ENCODE results near the gene NLGN4X. TPM values are rescaled to one million over a fixed set of nuclear protein-coding genes. Genes with fewer than 3 reads are reported as not detected.

The NLGN4X gene
- polyA plus RNA-seq (ENCODE audit: insufficient read length) = 2.5 TPM

DNA sequence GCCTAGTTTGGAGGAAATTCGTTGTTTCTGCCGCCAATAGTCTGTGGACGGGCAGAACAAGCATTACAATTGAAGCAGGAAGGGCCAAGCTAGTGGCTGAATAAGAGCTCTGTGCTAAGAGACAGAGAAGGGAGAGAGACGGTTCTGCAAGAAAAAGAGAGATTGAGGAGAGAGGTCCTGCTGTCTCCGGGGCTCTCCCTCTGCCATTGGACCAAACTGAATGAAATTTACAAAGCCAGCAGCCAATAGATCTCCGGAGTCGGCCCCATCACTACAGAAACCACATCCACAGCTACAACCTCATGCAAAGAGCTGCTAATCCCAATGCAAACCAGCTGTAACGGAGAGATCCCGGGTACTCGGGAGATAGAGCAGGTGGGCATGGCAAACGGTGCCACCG, at the start of gene NLGN4X:
Gene NLGN4X (minus strand): TSS at position 148 of the 400 bp plus-strand sequence. CDS start 77,401 bp downstream, outside the sequence.
- peak; percentile 4 for DNase-seq

DNA sequence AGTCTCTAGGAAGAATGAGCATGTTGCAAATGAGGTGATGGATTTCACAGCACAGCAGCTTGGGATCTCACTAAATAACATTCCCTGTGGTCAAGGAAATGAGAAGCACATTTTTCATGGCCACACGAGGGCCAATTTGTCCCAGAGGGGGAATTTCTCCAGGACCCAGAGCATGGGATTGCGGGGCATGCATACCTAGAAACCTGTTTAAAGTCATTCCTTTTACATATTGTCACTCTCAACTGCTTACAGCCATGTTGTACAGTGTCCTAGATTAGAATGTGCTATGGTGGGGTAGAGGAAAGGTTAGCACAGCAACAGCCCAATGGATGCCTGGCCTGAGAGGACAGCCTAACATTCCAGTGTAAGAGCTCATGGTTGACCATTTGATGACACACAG, 37.4 kb upstream of the NLGN4X start:
- no peak for DNase-seq

DNA sequence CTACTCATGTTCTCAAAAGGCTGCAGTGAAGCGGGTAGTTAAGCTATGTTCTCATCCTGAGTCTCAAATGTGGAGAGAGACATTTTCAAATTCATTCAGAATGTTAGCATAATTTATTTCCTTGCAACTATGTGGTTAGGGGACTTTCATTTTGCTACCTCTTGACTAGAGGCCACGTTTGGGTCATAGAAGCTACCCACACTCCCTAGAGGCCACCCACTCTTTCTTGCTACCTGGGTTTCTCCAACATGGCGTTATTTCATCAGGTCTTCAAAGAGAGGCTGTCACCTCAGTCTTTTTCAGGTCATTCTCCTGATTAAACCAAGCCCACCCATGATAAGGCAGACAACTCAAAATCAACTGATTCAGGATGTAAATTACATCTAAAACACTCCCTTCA, 34.3 kb upstream of the NLGN4X start:
- no peak for DNase-seq

DNA sequence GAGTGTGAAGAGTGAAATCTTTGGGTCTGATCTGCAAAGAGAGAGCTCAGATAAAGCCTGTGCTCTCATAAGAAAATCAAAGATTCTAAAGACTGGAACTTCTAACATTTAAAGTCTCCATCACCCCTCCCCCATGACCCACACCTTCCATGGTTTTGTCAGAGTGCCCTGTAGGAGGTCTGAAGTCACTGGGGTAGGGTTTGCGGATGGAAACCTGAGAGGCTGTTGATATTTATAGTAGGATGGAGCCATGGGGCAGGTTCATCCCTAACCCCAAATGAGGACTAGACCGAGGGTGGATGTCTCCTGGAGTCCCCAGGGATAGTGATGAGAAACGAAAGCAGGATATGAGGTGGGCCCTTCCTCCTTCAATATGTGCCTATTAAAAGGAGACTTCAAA, 28.4 kb upstream of the NLGN4X start:
- no peak for DNase-seq

DNA sequence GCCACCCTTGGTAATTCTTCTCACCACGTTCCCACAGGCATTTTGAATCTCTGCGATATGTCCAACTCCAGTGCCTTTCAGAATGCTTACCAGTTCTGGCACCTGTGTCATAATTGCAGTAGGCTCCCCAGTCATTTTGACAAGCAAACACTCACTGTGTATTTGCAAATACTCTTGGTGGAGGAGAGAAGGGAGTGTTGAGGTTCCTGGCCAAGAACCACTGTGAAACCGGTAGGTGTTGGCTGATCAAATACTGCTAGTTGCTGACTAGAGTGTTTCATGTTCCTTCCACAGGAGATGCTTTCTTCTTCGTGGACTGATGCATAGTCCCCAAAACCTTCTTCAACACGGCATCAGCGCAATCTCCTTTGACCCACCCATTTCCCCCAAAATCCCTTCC, 16.0 kb upstream of the NLGN4X start:
- no peak for DNase-seq

DNA sequence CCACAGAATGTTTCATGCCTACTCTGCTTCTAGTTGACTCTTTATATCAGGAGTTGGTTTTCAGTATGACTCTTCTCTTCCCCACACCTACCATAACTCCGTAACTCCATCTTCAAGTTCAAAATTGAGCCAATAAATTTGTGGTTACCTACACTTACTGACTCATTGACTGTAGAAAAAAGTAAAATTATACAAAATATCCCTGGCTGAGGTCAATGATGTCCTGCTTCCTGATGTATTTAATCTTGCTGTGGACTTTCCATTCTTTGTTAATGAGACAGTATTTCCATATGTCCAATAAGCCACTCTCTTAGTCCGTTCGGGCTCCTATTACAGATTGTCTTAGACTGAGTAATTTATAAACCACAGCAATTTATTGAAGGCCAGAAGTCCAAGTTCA, 9.9 kb upstream of the NLGN4X start:
- no peak for DNase-seq

DNA sequence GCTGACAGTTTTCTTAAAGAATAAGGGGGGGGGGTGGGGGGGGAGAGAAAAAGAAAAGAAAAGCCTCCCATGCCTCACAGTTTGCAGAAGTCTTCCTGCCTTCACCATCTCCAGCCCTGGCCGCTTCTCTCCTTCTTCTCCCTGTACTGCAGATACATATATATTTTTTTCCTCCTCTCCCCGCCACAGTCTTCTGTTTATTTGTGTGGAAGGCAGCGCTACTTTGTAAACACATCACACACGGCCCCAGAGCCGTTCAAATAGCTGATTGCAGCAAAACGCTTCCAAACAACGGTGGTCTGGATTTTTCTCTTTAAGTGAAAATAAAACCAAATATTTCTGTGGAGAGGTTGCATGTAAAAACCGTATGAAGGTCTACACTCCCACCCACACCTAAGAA, 732 bp downstream of the NLGN4X start:
- DNase-seq = no peak

DNA sequence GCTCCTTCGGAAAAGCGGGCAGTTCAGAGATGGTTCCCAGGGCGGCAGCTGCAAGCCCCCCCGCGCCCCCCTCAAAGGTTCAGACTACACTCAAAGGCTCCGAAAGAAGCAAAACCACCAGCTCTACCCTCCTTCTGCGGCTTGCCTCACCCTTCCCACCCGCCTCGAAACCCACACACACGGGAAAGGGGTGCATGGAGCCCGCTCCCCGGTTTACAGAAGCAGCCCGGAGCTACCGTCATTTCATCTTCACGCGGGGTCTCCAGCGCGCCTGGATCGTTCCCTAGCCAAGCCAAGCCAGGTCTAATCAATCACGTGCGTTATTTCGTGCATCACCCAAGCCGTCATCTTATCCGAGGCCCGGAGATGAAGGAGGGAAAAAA, 1.2 kb downstream of the NLGN4X start:
- DNase-seq = no peak

DNA sequence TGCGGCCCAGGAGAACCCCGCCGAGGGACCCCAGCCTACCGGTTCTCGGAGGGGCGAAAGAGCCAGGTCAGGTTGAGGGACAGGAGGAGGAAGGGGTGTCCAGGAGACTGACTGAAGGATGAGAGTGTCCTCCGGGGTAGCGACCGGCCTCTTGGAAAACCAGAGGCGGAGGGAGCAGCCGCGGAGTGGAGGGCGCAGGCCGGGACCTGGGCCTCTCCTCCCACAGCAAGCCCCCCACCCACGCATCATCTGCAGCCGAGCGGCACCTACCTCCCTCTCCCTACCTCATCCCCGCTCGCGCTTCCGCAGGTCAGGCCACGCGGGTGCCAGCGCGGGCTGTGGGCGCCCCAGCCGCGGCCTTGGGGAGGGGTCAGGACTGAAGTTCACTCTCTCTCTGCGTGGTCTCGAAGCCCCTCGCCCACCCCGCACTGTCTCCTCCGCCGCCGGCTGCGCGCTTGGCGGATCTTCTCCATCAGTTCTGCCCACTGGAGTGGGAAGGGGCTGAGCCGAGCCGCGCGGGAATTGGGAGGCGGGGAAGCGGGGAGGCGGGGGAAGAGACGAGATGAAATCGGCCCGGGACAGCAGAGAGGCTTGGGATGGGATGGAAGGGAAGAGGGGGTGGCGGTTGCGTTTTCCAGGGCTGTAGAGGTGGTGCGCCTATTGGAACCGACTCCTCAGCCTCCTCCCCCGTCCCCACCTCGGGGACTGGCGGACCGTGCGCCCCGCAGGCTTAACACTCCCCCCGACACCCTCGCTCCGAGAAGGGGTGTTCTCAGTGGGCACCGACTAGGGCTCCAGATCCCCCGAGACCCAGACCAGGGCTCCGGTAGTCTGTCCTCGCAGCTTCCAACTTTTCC, 1.8 kb downstream of the NLGN4X start:
- peak; percentile 10 for DNase-seq

DNA sequence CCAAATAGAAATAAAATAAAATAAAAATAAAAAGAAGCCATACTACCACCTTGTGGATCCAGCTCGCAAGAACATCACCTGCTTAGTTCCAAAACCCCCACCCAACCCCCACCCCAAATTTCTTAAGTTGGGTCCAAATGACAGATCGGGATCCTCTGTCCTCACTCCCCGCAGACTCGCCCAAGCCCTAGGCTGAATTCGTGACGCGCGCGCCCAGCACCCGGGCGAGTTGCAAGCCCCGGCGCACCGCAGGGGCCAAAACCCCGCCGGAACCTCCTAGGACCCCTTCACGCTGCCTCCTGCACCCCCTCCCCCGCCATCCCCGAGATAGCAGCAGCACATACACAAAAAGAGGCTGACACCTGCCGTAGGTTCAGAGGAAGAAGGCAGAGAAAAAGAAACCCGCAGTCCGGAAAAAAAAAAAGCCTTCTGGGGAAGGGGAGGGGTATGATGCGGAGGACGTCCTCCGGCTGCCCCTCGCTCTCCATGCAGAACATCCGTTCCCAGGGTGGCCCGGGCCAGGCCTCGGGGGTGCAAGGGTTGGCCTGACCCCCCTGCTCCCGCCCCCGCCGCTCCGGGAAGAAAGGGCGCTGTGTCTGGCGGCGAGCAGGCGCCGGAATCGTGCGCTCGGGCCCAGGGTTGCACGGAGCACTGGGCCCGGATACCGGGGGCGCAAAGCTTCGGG, 2.6 kb downstream of the NLGN4X start:
- DNase-seq = peak; percentile 24

DNA sequence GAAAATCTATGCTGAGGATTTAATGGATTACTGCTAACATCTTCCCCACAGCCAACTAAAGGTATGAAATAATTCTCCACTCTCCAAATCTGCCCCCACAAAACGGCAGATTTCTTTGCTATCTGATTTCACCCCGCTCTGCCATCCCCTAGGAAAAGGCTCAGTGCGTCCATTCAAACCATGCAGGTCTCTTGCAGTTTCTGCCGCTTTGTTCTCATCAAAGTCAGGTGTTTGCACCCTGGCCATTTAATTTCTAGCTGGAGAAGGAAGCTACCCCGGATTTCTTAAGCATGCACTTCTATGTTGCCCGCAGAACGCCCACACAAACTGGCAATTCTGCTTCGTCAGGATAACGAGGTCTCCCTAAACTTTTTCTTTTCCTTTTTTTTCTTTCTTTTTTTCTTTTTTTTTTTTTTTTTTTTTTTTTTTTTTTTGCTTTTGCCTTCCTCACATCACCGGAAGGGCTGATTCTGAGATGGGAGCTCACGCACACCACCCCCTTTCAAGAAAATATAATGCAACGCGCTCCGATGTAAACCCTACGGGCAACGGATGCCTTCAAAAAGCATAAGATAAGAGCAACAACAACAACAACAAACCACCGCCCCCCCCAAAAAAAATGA, 3.3 kb downstream of the NLGN4X start:
- peak; percentile 4 for DNase-seq

DNA sequence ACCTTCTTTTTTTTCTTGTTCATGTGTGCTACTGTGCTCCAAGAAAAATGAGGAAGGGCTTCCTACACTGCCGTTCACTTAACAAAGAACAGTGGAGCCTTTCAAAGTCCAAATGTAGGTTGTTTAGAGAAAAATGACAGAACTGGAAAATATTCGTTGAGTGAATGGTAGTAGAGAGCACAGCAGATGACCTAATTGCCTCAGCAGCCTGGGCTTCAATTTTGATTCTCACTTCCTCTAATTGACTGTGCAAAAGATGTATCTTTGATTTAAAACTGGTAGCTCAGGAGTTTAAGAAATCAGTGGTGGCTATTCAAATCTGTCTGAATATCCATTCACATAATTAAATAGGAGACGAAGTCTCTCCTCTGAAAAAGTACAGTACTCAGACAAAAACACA, 5.2 kb downstream of the NLGN4X start:
- no peak for DNase-seq

DNA sequence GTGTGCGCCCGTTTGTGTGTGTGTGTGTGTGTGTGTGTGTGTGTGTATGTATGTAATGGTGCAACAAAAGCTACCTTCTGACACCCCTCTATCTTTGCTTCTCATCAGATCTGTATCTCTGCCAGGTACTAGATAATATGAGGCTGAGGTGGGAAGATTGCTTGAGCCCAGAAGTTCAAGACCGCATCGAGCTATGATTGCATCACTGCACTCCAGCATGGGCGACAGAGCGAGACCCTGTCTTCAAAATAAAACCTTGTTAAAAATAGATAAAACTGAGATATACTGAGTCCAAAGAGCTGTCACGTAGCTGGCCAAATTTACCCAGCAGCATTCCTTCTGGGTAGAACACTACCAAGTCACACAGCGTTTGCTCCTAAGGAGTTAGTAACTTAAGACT, 18.4 kb downstream of the NLGN4X start:
- no peak for DNase-seq

DNA sequence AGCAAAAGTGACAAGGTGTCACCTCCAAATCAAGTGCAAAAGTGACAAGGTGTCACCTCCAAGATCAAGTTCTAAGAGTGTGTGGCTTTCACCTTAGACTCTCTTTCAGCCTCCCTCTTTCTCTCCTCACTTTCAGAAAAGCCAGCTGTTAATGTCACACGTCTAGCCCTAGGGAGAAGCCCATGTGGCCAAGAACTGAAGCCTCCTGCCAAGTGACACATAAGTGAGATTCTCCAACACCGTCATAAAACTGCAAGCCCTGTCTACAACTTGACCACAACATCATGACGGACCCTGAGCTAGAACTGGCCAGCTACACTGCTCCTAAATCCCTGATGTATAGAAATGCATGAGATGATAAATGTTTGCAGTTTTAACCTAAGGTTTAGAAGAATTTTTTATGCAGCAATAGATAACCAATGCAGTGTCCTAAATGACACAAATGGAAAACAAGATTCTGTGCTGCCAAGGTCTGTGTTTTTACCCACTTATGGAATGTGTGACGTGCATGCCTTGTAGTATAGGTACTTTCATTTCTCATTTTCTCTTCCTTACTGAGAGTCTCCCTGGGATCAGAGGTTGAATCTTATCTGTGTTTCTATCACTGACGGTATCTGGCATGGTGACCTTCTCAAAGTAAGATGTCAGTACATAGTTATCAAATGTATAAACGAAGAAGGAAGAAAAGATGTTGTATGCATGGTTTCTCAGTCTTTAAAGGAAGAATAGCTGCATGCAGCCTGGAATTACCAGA, 25.0 kb downstream of the NLGN4X start:
- no peak for DNase-seq

DNA sequence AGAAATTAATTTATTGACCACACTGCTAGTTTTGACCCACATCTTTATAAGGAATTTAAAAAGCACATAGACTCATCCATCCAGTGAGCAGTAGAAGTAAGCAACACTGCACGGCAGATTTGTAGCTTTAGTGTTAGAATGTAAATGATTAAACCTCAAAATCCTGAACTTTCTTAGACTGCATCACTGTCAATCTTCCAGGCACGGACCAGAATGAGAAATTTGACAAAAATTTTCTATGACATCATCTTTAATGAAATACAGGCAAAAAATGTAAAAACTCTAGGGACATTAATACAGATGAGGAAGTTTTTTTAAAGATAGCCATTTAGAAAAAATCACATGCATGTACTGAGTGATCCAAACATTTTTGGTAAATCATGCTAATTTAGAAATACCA, 29.2 kb downstream of the NLGN4X start:
- no peak for DNase-seq

DNA sequence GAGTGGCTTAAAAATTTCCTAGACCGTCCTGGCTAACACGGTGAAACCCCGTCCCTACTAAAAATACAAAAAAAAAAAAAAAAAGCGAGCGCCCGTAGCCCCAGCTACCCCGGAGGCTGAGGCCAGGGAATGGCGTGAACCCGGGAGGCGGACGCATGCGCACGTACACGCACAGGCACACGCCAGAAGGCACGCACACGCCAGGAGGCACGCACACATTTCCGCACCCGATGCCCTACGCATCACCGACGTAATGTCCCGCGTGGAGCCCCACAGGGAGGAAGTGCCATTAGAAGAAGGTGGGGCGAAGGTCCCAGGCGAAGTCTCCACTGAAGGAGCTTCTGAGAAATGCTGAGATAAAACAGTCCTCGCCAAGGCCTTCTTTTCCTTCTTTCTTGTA, 41.4 kb downstream of the NLGN4X start:
- DNase-seq = no peak

DNA sequence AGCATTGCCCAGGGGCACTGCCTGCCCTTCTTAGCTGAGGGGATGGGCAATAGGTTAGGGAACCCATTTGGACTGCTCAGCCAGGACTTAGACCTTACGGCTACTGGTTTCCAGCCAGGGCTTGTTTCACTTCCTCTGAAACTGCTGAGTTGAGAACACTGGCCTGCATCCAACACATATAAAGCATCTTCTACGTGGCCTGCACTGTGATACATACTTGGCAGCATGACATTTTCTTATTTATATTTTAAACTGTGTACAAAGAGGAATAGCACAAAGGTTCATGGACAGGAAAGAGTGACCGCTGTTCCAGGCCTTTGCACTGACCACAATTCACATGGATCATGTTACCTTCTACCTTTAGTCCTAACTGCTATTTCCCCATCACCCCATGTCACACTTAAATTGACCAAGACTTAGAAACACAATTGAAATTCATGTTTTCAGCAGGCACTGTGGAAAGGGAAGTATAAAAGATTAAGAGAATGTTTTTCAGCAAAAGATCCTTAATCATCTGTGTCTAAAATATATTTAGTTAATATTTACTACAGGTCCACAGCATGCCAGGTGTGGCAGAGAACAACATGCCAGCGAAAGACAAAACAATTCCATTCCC, 43.7 kb downstream of the NLGN4X start:
- DNase-seq = no peak

DNA sequence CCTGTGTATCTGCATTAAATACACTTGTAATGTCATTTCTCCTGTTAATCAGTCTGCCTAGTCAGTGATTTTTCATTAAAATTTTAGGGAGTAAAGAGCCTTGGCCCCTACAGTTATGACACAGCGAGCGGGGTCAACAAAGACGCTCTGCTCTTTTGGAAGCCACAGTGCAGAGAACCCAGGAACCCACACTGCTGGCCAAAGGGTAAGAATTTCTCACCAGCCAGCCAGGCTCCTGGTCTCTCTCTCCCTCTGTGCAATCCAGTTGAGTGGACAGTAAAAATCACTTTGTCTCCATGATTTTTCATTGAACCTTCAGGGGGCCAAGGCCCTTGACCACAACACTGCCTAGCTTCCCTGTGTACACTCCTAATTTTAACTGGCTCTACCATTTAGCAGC, 52.8 kb downstream of the NLGN4X start:
- no peak for DNase-seq

DNA sequence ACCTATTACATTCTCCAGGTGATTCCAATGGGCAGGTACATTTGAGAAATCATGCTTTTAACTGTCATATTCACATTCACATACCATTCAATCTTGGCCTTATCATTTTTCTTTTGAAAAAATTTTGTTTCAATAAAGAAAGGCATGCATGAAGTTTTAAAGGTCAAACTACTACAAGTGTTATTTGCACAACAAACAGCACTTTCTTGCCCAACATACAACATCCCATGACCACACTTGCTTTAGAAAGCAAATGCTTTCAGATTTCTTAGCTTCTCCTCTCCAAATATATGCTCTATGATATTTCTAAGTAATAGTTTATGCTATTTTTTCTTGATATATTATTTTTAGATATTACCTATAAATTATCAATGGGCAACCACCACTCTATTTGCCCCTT, 58.2 kb downstream of the NLGN4X start:
- DNase-seq = no peak

DNA sequence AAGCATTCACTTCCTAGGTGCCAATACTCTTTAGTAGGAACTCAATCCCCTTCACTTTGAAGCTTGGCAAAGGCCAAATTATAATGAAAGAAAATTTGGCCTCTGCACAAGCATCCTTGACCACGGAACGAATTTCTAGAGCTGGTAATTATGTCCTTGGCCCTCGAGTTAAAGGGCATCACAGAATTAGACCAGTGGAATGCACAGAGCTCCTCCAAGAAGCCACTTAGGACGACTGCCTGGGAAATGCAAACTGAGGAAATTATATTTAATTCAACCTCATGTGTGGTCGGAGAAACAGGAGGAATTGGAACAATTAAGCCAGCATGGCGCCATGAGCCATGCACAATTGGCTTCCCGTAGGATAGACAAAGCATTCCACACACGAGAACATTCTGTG, 59.3 kb downstream of the NLGN4X start:
- no peak for DNase-seq

DNA sequence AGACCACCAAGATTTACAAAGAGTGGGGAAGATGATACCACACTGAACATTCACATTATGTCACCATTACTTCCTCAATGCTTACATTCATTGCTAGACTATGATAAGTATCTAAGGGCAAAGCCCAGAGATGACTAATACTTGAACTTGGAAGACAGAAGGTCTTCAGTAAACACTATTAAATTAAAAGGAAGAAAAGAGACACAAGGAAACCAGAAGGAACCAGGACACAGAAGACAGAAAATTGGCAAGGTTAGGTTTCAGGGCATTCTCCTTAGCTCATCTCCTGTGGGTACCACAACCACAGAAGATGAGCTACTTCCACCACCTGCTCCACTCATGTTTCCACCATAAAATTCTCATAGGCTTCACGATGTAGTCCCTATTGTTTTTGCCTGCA, 64.9 kb downstream of the NLGN4X start:
- DNase-seq = no peak

DNA sequence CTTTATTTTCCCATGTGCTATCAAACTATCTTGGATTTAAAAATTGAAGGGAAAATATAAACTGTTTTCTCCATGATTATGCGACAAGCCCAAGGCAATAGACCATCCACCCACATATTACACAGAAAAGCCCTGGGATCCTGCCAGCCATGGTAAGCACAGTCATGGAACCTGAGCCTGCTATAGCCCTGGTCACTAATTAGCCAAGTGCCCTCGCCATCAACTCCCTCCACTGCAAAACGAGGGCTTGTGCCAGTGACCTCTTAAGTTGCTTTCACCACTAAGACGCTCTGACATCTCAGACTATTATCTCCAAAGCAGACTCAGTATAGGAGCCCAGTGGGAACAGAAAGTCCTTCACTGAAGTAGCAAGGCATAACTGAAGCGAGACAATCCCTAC, 69.2 kb downstream of the NLGN4X start:
- DNase-seq = no peak

DNA sequence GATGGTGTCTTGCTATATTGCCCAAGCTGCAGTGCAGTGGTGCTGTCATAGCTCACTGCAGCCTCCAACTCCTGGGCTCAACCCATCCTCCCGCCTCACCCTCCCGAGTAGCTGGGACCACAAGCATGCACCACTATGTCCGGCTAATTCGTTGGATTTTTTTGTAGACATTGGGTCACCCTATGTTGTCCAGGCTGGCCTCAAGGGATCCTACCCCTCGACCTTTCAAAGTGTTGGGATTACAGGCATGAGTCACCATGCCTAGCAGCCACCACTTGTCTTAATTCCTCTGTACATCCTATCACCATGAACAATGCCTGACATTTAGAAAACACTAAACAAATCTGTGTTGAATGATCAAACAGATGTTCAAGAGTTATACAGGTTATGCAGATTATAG, 76.7 kb downstream of the NLGN4X start:
- no peak for DNase-seq

Data from hindlimb muscle (tissue), 1 donor.